PFSK-1 (cell line): ENCODE measurements around the gene EPHA8.

Experiments used
- POLR2AphosphoS5 ChIP-seq: IDR thresholded peaks from 2 replicates; pipeline ENCODE4 v1.6.1; 2012; ENCODE audit warnings: low read depth, mild to moderate bottlenecking, control low read depth, low read length, moderate library complexity
- REST ChIP-seq, 2 experiments: IDR thresholded peaks; 2 replicates each; pipeline versions ENCODE4 v1.6.1 to v1.8.0; 2011 to 2012; ENCODE audit warnings: low read depth in 2 of 2, low read length in 2 of 2, control low read depth in 1 of 2, inconsistent platforms in 1 of 2, mild to moderate bottlenecking in 1 of 2, moderate library complexity in 1 of 2; ENCODE audit not compliant: insufficient read depth in 1 of 2
- SIN3A ChIP-seq: IDR thresholded peaks from 2 replicates; pipeline ENCODE4 v1.6.1; 2012; ENCODE audit warnings: mild to moderate bottlenecking, low read length, moderate library complexity, borderline replicate concordance; ENCODE audit not compliant: insufficient read depth
- TAF1 ChIP-seq: IDR thresholded peaks from 2 replicates; pipeline ENCODE4 v1.6.1; 2012; ENCODE audit warnings: low read length, control low read depth, borderline replicate concordance; ENCODE audit not compliant: insufficient read depth

GRCh38 chr1:22567197-22567596, 3.9 kb downstream of the EPHA8 start:
- TF ChIP-seq POLR2AphosphoS5: no peak
- TF ChIP-seq REST (IDR thresholded peaks at IDR 0.05; ENCODE audit: insufficient read depth in 1 of 2, low read depth in 2 of 2, low read length in 2 of 2): no peak
- TF ChIP-seq TAF1: no peak
- no peak for TF ChIP-seq SIN3A
